OCI-LY1 (cell line): ENCODE measurements around the gene B4GALT3.

ENCODE experiments used
- CTCF ChIP-seq: fragments of 200-600 bp; sonication (generic), shearing (Covaris generic); IDR thresholded peaks from 2 replicates; pipeline ENCODE4 v1.5.1; 2017; ENCODE audit warnings: mild to moderate bottlenecking, antibody characterized with exemption, low read length, moderate library complexity, mixed read lengths
- EZH2 ChIP-seq: fragments of 200-600 bp; sonication (generic), shearing (Covaris generic); IDR thresholded peaks from 2 replicates; pipeline ENCODE4 v1.8.0; 2017; ENCODE audit warnings: borderline replicate concordance, mixed run types, mild to moderate bottlenecking, antibody characterized with exemption, low read length, moderate library complexity, mixed read lengths

- TF ChIP-seq CTCF (no peak), EZH2 (no peak)
Measured at GRCh38 chr1:161197560-161198193, 20.4 kb upstream of the B4GALT3 start.
